C4-2B (cell line): Measurements from ENCODE around the gene CDH8.

Experiments
- ZFX ChIP-seq: fragments of 450-650 bp; IDR thresholded peaks from 2 replicates; pipeline ENCODE4 v1.6.1; 2017
- TF ChIP-seq, protein P1 (sequence below): fragments of 450-650 bp; conservative IDR thresholded peaks from 2 replicates; pipeline ENCODE4 v1.5.1; 2017; ENCODE audit warnings: mild to moderate bottlenecking

DNA sequence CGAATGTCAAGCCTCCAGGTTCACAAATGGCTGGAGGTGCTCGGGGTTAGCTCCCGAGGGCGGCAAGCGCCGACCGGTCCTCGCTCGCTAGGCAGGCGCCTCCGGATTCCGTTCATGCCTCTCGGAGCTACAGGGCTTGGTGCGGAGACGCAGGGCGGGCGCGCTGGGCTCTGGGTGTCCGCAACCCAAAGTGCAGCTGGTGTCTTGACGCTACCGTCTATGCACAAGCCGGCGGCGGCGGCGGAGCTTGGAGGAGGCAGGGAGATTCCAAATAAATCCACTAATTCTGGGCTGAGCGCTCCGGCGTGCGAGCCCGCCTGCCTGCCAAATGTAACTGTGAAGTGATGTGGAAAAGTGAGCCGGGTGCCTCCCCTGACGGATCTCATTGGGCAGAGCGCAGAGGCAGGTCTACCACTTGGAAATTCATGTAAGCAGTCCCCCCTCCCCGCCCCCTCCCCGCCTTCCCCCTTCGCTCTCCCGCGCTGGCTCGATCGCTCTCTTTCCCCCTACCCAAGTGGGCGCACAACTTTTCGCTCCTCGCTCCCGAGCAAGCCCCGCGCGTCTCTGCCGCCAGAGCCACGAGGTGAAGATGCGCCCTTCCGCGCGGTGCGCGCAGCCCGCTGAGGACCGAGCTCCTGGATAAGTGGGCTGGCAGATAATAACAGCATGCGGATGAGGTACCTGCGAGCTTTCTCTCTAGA, at the start of gene CDH8:
- TF ChIP-seq, protein P1, sequence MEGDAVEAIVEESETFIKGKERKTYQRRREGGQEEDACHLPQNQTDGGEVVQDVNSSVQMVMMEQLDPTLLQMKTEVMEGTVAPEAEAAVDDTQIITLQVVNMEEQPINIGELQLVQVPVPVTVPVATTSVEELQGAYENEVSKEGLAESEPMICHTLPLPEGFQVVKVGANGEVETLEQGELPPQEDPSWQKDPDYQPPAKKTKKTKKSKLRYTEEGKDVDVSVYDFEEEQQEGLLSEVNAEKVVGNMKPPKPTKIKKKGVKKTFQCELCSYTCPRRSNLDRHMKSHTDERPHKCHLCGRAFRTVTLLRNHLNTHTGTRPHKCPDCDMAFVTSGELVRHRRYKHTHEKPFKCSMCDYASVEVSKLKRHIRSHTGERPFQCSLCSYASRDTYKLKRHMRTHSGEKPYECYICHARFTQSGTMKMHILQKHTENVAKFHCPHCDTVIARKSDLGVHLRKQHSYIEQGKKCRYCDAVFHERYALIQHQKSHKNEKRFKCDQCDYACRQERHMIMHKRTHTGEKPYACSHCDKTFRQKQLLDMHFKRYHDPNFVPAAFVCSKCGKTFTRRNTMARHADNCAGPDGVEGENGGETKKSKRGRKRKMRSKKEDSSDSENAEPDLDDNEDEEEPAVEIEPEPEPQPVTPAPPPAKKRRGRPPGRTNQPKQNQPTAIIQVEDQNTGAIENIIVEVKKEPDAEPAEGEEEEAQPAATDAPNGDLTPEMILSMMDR: no peak
- TF ChIP-seq ZFX: no peak
